GM08714 (cell line): ENCODE measurements around the gene RAD9A.

Experiments used
- H3K4me3 ChIP-seq: fragments of 200-500 bp; sonication (Bioruptor generic); 2 replicates; pipeline ENCODE4 v1.5.1; 2014; ENCODE audit warnings: mild to moderate bottlenecking, low read length, inconsistent platforms
- ZNF274 ChIP-seq: IDR thresholded peaks from 2 replicates; pipeline ENCODE4 v1.6.1; 2012; ENCODE audit warnings: mild to moderate bottlenecking, low read depth, low read length

RAD9A gene

DNA sequence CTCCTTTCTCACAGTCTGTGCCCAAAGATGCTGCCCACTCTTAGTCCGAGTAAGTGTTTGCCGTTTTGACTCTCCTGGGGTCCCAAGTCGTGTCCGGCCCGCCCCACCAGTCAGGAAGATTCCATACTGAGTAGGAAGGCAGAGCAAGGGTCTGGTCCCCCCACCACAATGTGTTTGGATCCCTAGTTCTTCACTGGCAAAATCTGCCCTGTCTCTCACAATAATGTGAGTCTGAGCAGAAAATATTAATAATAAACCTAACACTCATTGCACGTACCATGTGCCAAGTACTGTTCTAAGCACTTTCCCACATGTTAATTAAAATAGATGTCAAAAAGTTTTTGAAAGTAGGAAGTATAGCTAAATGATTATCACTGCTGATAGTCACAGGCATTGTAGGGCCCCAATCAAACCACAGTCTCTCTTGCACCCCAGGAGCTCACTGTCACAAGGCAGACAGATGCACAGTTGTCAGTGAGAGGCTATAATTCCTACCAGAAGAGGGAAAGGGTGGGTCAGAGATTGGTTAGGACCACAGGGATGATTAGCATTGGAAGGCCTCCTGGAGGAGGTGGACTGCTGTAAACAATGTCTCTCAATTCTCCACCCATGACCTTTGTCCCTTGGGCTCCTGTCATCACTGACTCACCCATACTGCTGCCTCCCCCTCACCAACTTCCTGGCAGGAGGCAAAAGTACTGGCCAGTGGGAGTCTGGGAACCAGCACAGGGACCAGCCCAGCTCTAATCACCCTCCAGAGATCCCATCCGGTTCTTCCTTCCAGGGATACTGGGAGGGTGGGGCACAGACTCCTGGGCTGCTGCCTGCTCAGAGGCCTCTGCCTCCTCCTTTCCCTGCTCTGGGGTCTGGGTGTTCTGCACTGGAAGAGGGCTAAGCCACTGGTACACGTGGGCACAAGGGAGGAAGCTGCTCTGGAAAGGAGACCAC, 37.4 kb upstream of the RAD9A start:
- H3K4me3 ChIP-seq: peak overlapping the region; percentile 31; the same call in 1 of the 2 replicates
- no peak for TF ChIP-seq ZNF274

DNA sequence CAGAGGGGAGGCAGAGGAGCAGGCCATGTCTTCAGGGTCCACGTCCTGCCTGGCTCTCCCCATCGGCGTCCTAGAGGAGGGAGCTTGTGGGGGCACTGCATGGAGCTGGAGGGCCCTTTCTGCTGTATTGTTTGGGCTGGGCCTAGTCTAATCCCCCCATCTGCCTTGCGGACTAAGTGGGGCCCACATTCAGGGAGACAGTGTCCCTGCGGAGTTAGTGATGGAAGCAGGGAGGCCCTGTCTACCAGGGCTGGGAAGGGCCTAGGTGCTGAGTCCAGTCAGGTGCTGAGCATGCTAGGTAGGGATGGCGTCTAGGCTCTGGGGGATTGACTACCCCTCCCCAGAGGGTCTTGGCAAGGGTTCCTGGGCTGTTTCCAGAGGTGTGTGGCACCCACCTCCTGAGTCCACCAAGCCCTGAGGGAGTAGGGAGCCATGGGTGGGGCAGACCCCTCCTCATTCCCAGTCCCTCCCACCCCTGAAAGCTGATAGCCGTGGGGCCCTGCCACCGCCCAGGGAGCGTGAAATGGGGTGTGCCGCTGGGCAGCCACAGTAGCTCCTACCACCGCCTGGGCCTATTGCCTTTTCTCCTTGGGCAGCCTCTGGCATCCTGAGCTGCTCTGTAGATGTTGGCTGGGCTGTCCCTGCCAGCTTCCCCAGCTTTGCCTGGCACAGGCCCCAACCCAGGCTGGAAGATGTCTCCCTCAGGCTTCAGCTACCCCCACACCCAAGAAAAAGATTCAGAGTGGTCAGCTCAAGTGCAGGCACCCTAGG, 36.6 kb upstream of the RAD9A start:
- H3K4me3 ChIP-seq: no peak overlapping the region
- TF ChIP-seq ZNF274: no peak

DNA sequence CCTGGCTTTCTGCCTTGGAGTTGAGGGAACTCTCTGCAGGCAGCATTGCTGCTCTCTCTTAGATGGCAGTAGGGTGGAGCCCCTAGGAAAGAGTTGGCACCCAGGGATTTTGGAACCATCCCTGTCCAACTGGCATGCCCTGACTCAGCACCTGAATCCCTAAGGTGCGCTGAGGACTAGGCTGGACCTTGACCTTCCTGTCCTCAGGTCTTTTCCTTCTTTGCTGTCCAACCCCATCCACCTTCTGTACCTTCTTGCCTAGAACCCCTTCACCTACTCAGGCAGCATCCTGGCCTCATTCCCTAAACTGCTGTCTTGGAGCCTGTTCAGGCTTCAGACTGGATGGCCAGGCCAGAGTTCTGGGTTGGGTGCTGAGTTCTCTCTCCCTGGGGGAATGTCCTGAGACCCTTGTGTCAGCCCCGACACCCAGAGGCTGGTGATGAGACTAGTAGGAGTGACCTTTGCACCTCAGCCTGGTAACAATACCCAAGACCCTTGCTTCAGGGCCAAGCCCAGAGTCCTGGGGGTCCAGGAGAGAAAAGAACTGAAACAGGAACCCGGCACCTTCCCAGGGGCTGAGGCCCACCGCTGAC, 35.9 kb upstream of the RAD9A start:
- no peak overlapping the region; the same call in 1 of the 2 replicates for H3K4me3 ChIP-seq
- no peak for TF ChIP-seq ZNF274

DNA sequence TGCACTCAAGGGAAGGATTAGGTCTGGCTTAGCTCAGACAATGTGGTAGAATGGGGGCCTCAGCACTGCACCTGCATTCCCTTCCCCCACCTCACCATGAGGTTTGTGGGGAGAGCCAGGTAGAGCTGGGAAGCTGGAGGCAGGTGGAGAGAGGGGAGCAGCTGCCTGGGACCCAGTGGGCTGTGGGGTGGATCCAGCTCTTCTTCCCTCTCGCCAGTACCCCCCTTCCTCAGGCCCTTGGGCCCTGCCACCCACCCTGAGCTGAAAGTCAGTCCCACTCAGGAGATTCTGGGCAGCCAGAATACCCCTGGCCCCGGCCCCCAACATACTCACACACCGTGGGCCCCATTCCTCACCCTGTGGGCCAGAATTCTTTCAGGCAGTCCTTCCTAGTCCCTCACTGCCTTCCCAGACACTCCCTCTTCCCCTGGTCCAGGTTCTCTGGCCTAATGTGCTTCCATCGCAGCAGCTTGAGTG, 35.4 kb upstream of the RAD9A start:
- no peak for TF ChIP-seq ZNF274
- peak overlapping the region; percentile 2; the same call in 1 of the 2 replicates for H3K4me3 ChIP-seq

DNA sequence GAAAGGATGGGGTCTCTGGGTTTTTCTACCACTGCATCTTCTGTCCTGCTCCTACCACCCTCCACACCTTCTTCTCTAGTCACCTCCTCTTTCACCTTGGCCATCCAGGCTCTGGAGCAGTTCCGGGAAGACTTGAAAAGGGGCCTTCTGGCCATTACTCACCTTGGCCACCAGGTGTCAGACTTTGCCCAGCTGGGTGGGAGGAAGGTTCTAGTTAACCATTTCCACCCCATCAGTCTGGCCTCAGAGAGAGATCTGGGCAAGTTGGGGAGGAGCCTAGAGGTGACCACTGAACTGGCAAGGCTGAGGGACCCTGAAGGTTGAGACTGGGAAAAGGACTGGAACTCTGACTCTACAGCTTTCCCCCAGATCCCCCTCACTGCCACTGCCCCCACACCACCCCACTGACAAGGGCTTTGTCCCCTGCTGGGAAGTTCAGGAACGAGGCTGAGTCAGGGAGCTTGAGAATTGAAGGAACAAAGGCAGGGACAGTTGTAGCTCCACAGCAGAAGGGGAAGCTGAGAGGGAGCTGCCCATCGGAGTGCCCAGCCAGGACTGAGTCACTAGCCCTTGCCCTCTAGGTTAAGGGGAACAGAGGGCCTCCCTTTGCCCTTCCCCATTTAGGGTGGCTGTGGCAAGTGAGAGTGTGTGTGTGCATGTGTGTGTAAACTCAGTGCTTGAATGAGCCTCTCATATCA, 34.8 kb upstream of the RAD9A start:
- H3K4me3 ChIP-seq: peak overlapping the region; percentile 2; the same call in 1 of the 2 replicates
- no peak for TF ChIP-seq ZNF274

DNA sequence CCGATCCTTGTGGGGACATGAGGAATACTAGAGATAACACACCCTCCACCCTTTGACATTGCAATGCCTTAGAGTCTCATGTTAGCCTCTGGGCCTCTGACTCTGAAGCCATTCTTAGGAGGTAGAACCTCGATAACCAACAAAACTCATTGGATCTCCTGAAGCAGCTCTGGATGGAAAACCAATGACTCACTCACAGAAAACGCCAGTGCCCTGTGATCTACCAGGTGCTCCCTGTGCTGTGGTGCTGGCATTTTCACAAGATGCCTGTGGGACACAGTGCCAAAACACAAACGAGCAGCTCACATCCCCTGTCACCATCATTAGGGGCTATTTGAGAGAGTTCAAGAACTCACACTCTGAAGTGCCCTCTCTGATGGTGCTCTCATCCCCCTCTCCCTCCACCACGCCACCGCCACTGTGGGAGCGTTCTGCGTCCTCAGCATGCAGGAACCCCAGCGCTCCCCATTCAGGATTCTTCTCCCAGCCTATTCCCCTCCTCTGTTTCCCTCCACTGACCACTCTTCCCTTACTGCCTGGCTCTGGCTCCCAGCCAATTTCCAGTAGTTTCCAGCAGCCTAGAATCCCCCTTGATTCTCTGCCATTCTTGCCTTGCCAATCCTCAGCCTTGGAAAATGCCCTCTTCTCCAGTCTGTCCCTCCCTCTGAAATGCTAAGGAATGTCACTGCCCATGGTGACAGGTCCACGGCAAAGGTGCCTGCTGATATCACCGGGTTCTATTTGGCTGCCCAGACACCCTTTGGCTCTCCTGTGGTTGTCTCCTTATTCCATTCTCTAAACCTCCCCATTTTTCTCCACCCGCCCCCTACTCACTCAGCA, 33.7 kb upstream of the RAD9A start:
- TF ChIP-seq ZNF274: no peak
- H3K4me3 ChIP-seq: no peak overlapping the region

DNA sequence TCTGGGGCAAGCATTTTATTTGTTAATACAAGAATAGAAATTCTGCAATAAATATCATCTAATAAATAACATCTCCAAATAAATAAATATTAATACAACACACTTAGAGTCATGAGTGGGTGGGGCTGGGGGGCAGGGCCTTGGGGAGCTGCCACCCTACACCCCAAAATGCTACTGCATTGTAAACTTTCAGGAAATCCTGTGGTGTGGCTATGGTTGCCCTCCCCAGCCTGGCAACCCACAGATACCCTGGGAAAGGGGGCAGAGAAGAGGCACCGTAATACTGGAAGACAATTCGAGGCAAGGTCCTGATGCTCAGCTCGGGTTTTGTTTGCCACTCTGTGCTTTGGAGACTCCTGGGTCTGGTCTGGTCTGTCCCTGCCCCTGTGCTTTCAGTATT, 27.6 kb upstream of the RAD9A start:
- no peak for TF ChIP-seq ZNF274
- H3K4me3 ChIP-seq: no peak overlapping the region

DNA sequence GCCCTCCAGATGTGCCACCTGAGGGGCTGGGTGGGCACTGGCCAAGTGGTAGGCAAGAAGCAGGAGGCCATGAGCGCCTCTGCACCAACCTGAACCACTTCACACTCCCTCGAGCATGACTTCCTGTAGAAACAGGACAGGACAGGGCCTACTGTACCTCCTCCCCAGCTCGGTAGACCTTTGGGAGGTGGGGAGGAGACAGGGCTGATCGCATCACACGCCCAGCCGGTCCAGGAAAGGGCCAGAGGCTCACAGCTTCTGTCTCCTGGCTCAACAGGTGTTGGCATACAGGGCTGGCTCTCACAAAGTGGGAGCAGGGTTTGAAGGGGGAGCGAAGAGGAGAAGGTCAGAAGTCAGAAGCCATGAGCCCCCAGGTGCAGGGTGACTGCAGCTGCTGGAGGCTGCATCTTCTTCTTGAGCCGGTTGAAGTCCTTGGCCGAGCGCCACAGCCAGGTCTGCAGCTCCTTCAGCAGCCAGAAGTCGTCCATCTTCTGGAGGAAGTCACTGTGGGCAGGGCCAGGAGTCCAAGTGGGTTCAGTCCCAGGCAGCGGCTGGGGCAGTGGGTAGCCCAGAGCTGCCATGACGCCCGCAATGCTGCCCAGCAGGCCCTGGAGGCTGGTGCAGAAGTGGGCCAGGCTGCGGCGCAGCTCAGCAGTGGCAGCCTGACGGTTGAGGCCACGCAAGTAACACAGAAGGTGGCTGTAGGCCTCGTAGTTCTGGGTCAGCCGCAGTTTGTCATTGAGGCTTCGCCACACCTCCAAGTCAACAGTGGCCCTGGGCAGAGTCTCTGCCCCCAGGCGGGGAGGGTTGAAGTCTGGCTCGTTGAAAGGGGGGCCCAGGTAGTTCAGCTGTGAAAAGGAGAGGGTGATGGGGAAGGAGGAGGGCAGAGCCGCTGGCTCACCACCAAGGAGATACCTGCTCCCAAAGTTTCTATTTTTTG, 26.7 kb upstream of the RAD9A start:
- TF ChIP-seq ZNF274: no peak
- no peak overlapping the region for H3K4me3 ChIP-seq

DNA sequence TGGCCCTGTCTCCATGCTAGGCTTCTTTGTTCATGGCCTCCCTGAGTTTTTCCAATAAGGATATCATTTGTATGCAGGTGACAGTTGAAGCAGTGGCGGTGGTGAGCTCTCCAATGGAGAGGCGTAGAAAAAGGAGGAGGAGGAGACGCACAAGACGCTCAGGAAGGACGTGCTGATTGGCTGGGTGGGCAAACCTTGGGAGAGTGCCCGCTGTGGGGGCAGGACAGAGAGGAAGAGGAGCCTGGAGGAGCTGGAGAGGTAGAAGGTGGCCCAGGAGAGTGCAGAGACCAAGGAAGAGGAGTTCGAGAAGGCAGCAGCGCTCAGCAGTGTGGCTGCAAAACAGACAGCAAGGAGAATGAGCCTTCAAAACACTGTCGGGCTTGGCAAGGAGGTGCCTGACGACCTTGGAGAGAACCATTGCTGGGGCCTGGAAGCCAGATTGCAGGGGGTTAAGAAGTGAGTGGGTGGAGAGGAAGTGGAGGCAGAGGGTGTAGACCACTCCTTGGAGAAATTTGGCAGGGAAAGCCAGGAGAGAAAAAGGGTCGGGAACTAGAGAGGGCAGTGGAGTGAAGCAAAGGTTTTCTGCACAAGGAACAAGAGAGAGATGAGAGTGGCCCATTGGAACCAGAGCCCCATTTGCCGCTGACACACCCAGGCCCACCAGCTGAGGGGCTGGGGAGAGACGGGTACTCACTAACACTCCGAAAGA, 25.9 kb upstream of the RAD9A start:
- no peak overlapping the region for H3K4me3 ChIP-seq
- no peak for TF ChIP-seq ZNF274

DNA sequence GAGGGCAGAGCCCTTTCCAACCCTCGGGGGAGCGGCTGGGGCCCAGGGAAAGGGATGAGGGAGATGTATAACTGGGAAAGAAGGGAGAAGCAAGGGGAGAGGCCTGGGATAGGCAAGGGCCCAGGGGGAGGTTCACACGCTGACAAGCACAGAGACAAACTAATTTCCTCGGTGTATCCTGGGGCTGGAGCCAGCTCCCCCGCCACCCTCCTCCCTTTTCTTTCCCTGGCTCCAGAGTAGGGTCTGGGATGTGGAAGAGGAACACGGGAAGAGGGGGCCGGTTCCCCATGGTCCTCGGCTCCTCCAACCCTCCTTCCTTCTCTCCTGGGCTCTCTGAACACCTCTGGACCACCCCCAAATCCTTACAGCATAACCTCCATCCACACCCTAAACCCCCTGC, 25.2 kb upstream of the RAD9A start:
- H3K4me3 ChIP-seq: no peak overlapping the region

DNA sequence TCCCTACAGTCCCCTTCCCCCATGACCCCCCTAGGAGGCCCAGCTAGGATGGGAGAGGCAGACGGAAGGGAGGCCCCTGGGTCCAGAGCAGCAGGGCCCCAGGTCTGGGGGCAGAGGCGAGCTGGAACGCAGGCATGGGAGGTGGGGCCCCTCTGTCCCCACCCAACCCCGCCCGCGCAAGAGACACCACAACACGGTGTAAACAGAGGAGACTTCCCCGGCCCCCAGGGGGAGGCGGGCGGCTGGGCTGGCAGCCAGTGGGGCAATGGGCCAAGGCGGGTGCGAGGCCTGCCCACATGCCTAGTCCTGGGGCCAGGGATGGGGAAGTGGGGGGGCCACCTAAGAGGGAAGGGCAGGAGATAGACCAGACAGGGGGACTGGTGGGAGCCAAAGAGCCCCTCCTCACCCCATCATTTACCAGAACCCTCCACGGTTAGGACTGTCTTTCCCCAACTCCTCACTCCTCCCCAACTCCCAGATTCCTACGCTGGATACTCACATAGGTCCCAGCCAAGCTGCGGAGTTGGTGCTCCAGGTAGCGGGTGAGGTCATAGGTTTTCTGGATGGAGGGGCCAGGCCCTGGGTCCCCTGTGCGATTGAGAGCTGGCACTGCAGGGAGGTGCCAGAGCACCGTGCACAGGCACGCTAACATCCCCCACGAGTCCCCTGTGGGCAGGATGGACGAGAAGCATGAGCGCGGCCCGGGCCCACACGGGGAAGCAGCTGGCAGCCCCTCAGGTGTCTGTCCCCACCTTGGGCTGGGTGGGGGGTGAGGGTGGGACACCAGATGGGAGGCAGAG, 24.6 kb upstream of the RAD9A start:
- TF ChIP-seq ZNF274: no peak
- H3K4me3 ChIP-seq: no peak overlapping the region

More for the DNA sequence above, 25.2 kb upstream of the RAD9A start:
- no peak for TF ChIP-seq ZNF274
